HG03039 (cell line): ENCODE measurements around the gene ZNF891.

Experiments
- ATAC-seq: cut with Tn5 transposase; IDR thresholded peaks from one replicate; pipeline ENCODE4 v1.9.1; 2021; ENCODE audit warnings: mild to moderate bottlenecking, moderate library complexity; ENCODE audit not compliant: unreplicated experiment

The ZNF891 gene

DNA sequence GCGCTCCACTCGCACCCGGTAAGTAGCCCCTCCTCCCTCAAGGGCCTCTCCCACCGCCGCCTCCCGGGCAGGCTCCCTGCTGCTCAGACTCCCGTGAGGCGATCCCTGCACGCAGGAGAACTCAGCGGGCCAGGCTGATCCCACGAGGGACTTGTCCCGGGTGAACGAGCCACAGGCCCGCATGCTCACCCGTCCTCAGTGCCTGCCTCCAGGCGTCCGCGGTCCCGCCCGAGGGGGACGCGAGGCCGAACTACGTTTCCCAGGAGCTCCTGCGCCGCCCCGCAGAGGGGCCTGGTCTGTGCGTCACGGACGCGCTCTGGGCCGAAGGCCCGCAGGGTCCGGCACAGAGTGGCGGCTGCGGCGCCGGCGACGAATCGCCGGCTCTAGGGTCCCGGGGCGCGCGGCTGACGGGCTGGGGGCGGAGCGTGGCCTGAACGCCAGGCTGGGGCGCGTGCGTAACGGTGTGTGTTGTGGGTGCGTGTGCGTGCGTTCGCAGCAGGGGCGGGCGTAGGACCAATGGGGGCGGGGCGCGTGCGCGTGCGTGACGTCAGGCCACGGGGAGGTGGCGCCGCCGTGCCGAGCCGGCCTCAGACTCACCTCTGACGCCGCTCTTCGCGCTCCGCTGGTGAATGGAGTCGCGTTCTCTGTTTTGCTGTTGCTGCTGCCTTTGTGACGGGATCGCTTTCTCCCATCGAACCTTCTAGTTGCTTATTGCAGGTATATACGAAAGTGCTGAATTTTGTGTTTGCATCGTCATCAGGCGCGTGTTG is at the start of gene ZNF891, which contains the start of gene ZNF10:
ZNF891 (minus strand) TSS at position 237 of the 770 bp plus-strand sequence. CDS start 8,356 bp downstream, outside the sequence.
ZNF10 (plus strand) TSS at position 590 of the 770 bp plus-strand sequence. CDS start 13,866 bp downstream, outside the sequence.
- peak; percentile 91 for ATAC-seq

- no peak for ATAC-seq
Measured at GRCh38 chr12:133174901-133175300, 44.8 kb upstream of the ZNF891 start.

GRCh38 chr12:133172491-133172890 is 42.4 kb upstream of the ZNF891 start:
- no peak for ATAC-seq

DNA sequence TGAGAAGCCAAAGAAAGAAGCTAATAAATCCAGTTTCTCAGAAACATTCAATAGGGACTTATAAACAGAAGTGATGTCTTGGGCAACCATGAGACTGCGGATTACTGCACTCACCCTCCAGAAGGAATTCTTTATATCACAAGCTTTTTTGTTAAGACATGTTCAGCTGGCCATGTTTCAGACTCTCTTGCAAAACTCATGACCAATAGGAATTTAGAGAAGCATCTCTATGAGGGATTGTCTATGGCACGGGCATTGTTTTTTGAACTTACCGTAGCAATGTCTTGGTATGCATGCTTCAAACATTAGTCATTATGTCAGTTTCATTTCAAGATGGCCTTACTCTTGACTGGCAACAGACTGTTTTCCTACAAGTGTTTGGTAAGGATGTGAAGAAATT is 35.7 kb upstream of the ZNF891 start:
- no peak for ATAC-seq

- no peak for ATAC-seq
Measured at GRCh38 chr12:133156125-133156690, 26.1 kb upstream of the ZNF891 start.

- ATAC-seq, result no peak
Measured at GRCh38 chr12:133145981-133146380, 15.9 kb upstream of the ZNF891 start.

GRCh38 chr12:133135747-133136146 is 5.7 kb upstream of the ZNF891 start:
- no peak for ATAC-seq

DNA sequence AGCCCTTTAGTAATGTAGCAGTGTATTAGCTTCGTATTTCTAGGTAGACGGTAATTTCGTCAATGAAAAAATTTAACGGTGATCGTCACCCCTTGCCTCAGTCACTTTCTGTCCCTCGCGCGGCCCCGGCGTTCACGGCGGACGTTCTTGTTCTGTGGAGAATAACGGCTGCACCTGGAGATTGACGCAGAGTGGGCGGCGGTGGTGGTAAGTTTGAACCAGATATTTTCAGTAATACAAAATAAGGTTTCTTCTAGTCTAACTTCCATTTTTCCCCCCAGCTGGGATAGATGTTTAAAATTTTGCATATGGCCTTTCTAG is 694 bp upstream of the ZNF891 start:
- no peak for ATAC-seq

DNA sequence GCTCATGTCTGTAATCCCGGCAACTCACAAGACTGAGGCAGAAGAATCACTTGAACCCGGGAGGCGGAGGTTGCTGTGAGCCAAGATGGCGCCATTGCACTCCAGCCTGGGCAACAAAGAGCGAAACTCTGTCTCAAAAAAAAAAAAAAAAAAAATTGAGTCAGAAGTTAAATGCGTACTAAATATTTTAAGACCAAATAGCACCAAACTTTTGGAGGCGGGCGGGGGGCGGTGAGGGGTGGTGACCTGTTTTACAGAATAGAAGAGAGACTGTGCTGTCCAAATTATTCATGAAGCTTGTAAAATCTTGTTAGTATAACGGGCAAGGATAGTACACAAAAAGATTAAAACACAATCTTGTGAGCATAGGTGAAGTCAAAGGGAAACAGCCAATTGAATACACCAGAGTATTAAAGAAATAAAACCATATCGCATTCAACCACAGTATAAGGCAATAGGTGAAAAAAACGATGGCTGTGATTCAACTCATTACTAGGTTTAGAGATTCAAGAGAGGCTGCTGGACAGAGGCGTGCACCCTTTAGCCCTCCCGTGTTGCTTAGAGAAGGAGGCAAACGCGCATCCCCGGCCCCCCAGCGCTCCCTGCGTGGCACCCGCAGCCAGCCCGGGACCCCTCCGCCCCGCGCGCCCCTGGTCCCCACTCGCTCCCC is 571 bp downstream of the ZNF891 start:
- no peak for ATAC-seq

DNA sequence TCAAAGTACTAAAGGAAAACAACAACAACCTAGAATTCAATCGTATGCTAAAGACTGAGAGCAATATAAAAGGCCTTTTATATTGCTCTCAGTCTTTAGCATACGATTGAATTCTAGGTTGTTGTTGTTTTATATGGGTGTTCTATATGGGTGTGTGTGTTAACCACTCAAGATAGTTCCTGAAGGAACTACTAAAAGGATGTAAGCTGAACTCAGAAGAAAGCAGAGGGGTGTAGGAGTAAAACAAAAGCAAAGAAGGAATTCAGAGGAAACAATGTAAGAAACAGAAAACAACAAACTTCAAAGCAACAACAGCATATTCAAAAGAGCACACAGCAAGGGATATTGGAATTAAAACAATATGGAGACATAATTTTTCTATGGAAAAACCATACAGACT is 5.4 kb downstream of the ZNF891 start:
- ATAC-seq, result no peak

DNA sequence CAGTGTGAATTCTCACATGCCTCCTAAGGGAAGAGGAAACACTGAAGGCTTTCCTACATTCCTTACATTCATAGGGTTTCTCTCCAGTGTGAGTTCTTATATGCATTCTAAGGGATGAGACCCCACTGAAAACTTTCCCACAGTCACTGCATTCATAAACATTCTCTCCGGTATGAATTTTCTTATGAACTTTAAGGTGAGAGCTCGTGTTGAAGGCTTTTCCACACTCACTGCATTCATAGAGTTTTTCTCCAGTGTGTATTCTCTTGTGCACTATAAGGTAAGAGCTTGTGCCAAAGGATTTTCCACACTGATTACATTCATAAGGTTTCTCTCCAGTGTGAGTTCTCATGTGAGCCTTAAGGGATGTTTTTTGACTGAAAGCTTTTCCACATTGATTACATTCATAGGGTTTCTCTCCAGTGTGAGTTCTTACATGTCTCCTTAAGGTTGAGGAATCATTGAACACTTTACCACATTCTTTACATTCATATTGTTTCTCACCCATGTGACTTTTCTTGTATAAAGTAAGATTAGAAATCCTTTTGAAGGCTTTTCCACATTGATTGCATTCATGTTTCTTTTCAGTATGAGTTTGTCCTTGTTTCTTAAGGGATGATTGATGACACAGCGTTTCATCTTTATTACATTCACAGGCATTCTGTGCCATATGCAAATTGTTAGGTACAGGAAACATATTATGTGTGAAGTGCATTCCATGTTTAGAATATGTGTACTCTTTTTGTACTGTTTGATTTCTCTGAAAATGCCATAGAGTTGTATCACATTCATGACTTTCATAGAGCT is 9.5 kb downstream of the ZNF891 start:
- no peak for ATAC-seq

- ATAC-seq, result no peak
Measured at GRCh38 chr12:133108150-133108549, 21.9 kb downstream of the ZNF891 start.

GRCh38 chr12:133107121-133107520 is 23.0 kb downstream of the ZNF891 start:
- ATAC-seq, result no peak

DNA sequence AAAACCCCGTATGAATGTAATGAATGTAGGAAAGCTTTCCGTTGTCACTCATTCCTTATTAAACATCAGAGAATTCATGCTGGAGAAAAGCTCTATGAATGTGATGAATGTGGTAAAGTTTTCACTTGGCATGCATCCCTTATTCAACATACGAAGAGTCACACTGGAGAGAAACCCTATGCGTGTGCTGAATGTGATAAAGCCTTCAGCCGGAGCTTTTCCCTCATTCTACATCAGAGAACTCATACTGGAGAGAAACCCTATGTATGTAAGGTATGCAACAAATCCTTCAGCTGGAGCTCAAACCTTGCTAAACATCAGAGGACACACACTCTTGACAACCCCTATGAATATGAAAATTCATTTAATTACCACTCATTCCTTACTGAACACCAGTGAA is 23.8 kb downstream of the ZNF891 start:
- no peak for ATAC-seq

- no peak for ATAC-seq
Measured at GRCh38 chr12:133105620-133106019, 24.5 kb downstream of the ZNF891 start.

DNA sequence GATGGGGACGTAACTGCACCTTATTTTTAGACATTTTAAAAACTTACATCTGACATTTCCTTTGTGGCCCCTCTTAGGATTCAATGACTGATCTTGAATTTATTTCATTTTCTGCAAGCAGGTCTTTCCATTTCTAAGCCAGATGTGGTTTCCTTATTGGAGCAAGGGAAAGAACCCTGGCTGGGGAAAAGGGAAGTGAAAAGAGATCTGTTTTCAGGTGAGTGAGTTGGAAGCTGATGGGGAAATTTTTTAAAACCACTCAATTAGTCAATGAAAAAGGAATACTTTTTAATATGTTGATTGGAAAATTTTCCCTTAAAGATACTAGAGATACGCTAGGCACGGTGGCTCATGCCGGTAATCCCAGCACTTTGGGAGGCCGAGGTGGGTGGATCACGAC is 46.7 kb downstream of the ZNF891 start:
- no peak for ATAC-seq

DNA sequence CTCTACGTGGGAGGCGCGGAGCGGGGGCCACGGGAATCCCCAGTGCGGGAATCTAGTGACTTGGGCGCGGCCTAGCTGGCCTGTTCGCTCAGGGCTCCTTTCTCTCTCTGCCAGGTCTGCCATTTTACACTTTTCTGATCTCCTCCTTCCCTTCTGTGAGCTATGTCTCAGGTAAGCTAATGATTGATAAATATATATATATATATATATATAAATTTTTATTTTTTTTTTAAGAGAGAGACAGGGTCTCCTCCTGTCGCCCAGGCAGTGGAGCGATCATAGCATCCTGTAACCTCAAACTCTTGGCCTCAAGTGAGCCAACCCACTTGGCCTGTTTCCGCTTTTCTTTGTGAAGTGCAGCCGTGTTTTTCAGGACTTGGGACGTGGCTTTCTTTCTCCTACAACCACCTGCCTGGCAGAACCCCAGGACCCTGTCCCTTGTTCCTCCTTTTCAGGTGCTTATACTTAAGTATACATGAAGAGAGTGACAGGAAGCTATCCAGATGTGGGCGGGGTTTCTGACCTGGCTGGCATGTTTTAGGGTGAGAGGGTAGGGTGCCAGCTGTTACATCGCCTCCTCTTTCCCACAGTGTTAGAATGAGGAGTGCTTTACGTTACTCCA is 48.8 kb downstream of the ZNF891 start:
- ATAC-seq, result no peak

DNA sequence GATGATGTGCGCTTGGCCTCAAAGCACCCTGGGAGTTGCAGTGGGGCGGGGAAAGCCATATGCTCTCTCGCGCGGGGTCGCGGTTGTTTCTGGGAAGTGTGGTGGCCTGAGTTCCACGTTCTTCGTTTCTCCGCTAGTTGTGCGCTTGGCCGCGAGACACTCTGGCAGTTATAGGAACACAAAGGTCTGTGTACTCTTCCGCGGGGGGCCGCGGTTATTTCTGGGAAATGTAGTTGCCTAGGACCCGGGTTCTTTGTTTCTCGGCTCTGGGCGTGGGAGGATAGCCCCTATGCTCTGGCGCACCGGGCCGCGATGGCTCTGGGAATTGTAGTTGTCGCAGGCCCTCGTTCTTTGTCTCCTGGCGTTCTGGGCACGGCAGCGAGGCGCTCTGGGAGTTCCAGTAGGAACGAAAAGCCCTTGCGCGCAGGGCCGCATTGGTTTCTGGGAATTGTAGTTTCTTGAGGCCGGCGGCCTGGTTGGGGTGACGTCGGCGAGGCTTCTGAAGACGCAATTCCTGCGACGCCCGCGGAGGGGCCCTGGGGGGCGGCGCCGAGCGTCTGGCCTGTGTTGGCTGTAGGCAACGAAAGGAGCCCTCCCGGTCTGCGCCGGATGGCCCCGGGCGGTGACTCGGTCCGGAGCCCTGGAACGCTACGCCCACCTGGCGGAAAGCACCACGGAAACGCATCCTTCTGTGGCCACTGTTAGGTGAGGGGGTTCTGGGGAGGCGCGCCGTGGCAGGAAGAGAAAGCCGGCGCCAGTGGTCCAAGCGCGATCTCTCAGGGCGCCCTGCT is 49.5 kb downstream of the ZNF891 start, which contains the start of gene ZNF140:
ZNF140 (plus strand) TSS at position 556 of the 791 bp plus-strand sequence. CDS start 398 bp downstream, outside the sequence.
- peak; percentile 71 for ATAC-seq

DNA sequence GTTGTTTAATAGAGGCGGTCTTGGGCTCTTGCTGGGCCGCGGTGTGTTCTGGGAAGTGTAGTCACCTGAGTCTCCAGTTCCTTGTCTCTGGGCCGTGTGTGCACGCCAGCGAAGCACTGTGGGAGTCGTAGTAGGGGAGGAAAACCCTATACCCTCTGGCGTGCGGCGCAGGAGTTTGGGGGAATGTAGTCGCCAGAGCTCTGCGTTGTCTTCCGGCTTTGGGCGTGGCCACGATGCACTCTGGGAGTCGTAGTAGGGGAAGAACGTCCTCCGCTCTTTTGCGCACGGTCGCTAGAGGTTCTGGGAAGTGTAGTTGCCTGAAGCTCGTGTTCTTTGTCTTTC is 50.1 kb downstream of the ZNF891 start:
- peak; percentile 78 for ATAC-seq

- no peak for ATAC-seq
Measured at GRCh38 chr12:133073836-133074235, 56.2 kb downstream of the ZNF891 start.
